K562 (cell line): ENCODE data around the gene ADAM15.

Experiments used
- CTCF ChIP-seq, 3 experiments: IDR thresholded peaks in 2 of 3; conservative IDR thresholded peaks in 1 of 3; 2 replicates each; pipeline ENCODE4 v1.5.1; 2011 to 2012; ENCODE audit warnings: low read length in 3 of 3, mild to moderate bottlenecking in 3 of 3, control low read depth in 2 of 3, improper control_type of control experiment in 1 of 3, inconsistent platforms in 1 of 3, low read depth in 1 of 3, mixed read lengths in 1 of 3, moderate library complexity in 1 of 3; ENCODE audit not compliant: insufficient read depth in 2 of 3
- EGR1 ChIP-seq: fragments of 450-650 bp; conservative IDR thresholded peaks from 2 replicates; pipeline ENCODE4 v1.6.1; 2017; ENCODE audit warnings: mild to moderate bottlenecking
- EP300 ChIP-seq: IDR thresholded peaks from 2 replicates; pipeline ENCODE4 v1.6.1; 2012; ENCODE audit warnings: low read length, improper control_type of control experiment
- MAZ ChIP-seq, 2 experiments: fragments of 450-650 bp in 1 of 2; sonication (generic) in 1 of 2; formaldehyde crosslinking; IDR thresholded peaks in 1 of 2; conservative IDR thresholded peaks in 1 of 2; 2 replicates each; pipeline versions ENCODE4 v1.4.0 to v1.5.0; 2020; ENCODE audit warnings: mild to moderate bottlenecking in 1 of 2, missing genetic modification reagents in 1 of 2
- SMAD1 ChIP-seq: fragments of 150-350 bp; IDR thresholded peaks from 2 replicates; pipeline ENCODE4 v1.6.1; 2014; ENCODE audit warnings: low read length, low read depth; ENCODE audit not compliant: partially characterized antibody
- SMC3 ChIP-seq: conservative IDR thresholded peaks from 2 replicates; pipeline ENCODE4 v1.6.1; 2011; ENCODE audit warnings: low read depth, low read length, improper control_type of control experiment; ENCODE audit not compliant: insufficient read depth
- SRSF1 ChIP-seq: fragments of 200-400 bp; formaldehyde crosslinking; IDR thresholded peaks from 2 replicates; pipeline ENCODE4 v1.6.1; 2017; ENCODE audit warnings: mild to moderate bottlenecking, low read depth, low read length, moderate library complexity
- ZNF3 ChIP-seq: fragments of 250-450 bp; sonication (Bioruptor Pico); IDR thresholded peaks from 2 replicates; pipeline ENCODE4 v1.5.0; 2021; ENCODE audit warnings: mild to moderate bottlenecking, moderate library complexity
- ZNF324 ChIP-seq: fragments of 250-450 bp; sonication (Bioruptor Pico); IDR thresholded peaks from 2 replicates; pipeline ENCODE4 v1.4.0; 2020; ENCODE audit warnings: mild to moderate bottlenecking
- ZNF764 ChIP-seq: fragments of 250-450 bp; sonication (Bioruptor Pico); IDR thresholded peaks from 2 replicates; pipeline ENCODE4 v1.4.0; 2020; ENCODE audit warnings: low read depth, mild to moderate bottlenecking, moderate library complexity
- ZZZ3 ChIP-seq: fragments of 450-650 bp; IDR thresholded peaks from 2 replicates; pipeline ENCODE4 v1.6.1; 2016; ENCODE audit warnings: antibody characterized with exemption, mild to moderate bottlenecking, moderate library complexity

GRCh38 chr1:155044365-155044764 lies 6.8 kb upstream of the ADAM15 start:
- TF ChIP-seq SMC3: no peak
- TF ChIP-seq EGR1: no peak
- TF ChIP-seq ZNF324 (CRISPR knock-in tag): no peak
- TF ChIP-seq ZNF3: no peak
- TF ChIP-seq EP300: no peak
- TF ChIP-seq CTCF (IDR thresholded peaks at IDR 0.05 in 2 of 3, conservative IDR thresholded peaks at IDR 0.05 in 1 of 3; ENCODE audit: insufficient read depth in 2 of 3, low read depth in 1 of 3, low read length in 3 of 3): no peak
- no peak for TF ChIP-seq SMAD1
- TF ChIP-seq MAZ (CRISPR knock-in tag; conservative IDR thresholded peaks at IDR 0.05 in 1 of 2, IDR thresholded peaks at IDR 0.05 in 1 of 2): no peak
- TF ChIP-seq ZNF764 (CRISPR knock-in tag): no peak
- TF ChIP-seq SRSF1: no peak
- no peak for TF ChIP-seq ZZZ3
